Osteocyte (in vitro differentiated cells): Measurements from ENCODE around the gene PRMT1. TPM values are rescaled to one million over a fixed set of nuclear protein-coding genes. Genes with fewer than 3 reads are reported as not detected.
"Not testable (repeated sequence)": the region's sequence is repeated elsewhere in the genome, so short reads cannot be mapped to it uniquely, and the experiment has no call there.

Experiments
- DNase-seq: peaks from one replicate; pipeline ENCODE4 v3.0.0; 2021; ENCODE audit warnings: mixed read lengths; ENCODE audit not compliant: unreplicated experiment; ENCODE audit errors: extremely low spot score
- H3K27ac Mint-ChIP-seq: one replicate; pipeline ENCODE4 v1.8.0; 2021; ENCODE audit warnings: mild to moderate bottlenecking, mixed read lengths; ENCODE audit not compliant: unreplicated experiment
- H3K27me3 Mint-ChIP-seq: one replicate; pipeline ENCODE4 v1.8.0; 2021; ENCODE audit warnings: mixed read lengths; ENCODE audit not compliant: unreplicated experiment
- H3K36me3 Mint-ChIP-seq: one replicate; pipeline ENCODE4 v1.8.0; 2021; ENCODE audit warnings: mixed read lengths; ENCODE audit not compliant: unreplicated experiment
- H3K4me1 Mint-ChIP-seq: one replicate; pipeline ENCODE4 v1.8.0; 2021; ENCODE audit warnings: mixed read lengths; ENCODE audit not compliant: unreplicated experiment
- H3K4me3 Mint-ChIP-seq: one replicate; pipeline ENCODE4 v1.8.0; 2021; ENCODE audit warnings: mild to moderate bottlenecking, moderate library complexity, mixed read lengths; ENCODE audit not compliant: unreplicated experiment
- H3K9me3 Mint-ChIP-seq: one replicate; pipeline ENCODE4 v1.8.0; 2021; ENCODE audit warnings: mixed read lengths; ENCODE audit not compliant: unreplicated experiment
- long read RNA-seq: library from polyadenylated mRNA; unstranded; transcript quantifications from one replicate; pipeline ENCODE4 v2.0.0, GENCODE V29; 2021
- total RNA-seq: library from RNA; stranded (reverse); gene quantifications from 2 replicates; pipeline ENCODE4 v1.2.1, GENCODE V29; 2021
- TF ChIP-seq, protein P1 (sequence below): fragments of 200-600 bp; sonication (generic); IDR thresholded peaks from 2 replicates; pipeline ENCODE4 v1.5.0; 2021; ENCODE audit warnings: antibody characterized with exemption, mild to moderate bottlenecking, moderate library complexity

Gene PRMT1
- total RNA-seq: 121 and 126 TPM in 2 replicates
- long read RNA-seq, transcript PRMT1-201 (10 exons, 1,393 nt): major isoform, 49 of 64 reads
- long read RNA-seq, transcript PRMT1-202 (11 exons, 1,327 nt): minor isoform, 10 of 64 reads
- long read RNA-seq, partial matches to known transcripts: 2 of 64 reads
- long read RNA-seq, other reads (novel, unspliced or antisense): 3 of 64 reads

DNA sequence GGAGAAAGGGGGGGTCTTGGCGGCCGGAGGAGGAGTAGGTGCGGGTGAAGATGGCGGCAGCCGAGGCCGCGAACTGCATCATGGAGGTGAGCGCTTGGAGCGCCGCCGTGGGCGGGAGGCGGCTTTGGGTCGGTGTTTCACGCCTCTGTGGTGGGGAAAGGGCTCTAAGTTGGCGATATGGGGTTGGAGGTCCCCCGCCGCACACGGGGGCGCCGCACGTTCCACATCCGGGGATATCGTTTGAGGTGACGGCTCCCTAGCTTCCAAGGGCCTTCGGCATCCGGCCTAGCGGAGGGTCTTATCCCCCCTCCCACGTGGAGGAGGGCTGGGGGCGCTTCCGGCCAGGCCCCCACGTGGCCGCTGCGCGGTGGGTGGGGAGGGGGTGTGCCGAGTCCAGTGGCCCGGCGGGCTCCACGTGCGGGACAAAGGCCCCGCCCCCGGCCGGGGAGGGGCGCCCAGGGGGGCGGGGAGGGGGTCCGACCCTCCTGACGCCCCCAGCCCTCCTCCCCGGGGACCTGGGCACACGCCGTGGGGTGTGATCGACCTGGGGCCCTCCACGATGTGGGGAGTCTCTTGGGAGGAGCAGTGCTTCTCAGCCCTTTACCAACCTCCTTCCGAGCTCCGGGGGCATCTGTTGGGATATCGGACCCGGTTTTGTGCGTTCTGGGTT, at the start of gene PRMT1:
PRMT1 (plus strand) TSS at position 41 of the 670 bp plus-strand sequence; CDS start at position 51, 10 bp downstream.
- H3K36me3 Mint-ChIP-seq: peaks cover under 1% of the 10 kb centered on the region
- no peak for DNase-seq
- peaks cover 32% of the 10 kb centered on the region for H3K4me1 Mint-ChIP-seq
- H3K4me3 Mint-ChIP-seq: peak within 1 kb of the TSS; percentile 99
- peak within 1 kb of the TSS; percentile 99 for H3K27ac Mint-ChIP-seq
- TF ChIP-seq, protein P1, sequence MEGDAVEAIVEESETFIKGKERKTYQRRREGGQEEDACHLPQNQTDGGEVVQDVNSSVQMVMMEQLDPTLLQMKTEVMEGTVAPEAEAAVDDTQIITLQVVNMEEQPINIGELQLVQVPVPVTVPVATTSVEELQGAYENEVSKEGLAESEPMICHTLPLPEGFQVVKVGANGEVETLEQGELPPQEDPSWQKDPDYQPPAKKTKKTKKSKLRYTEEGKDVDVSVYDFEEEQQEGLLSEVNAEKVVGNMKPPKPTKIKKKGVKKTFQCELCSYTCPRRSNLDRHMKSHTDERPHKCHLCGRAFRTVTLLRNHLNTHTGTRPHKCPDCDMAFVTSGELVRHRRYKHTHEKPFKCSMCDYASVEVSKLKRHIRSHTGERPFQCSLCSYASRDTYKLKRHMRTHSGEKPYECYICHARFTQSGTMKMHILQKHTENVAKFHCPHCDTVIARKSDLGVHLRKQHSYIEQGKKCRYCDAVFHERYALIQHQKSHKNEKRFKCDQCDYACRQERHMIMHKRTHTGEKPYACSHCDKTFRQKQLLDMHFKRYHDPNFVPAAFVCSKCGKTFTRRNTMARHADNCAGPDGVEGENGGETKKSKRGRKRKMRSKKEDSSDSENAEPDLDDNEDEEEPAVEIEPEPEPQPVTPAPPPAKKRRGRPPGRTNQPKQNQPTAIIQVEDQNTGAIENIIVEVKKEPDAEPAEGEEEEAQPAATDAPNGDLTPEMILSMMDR: no peak
- H3K9me3 Mint-ChIP-seq: no peaks in the 10 kb centered on the region
- H3K27me3 Mint-ChIP-seq: no peaks in the 10 kb centered on the region

DNA sequence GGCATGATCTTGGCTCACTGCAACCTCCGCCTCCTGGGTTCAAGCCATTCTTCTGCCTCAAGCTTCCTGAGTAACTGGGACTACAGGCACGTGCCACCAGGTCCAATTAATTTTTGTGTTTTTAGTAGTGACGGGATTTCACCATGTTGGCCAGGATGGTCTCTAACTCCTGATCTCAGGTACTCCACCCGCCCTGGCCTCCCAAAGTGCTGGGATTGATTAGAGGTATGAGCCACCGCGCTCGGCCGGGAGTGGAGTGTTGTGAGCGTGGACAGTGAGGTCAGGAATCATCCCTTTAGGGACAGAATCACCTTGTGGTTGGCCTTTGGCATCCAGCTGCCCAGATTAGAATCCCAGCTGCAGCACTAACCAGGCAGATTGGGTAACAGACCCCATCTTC, 47.4 kb upstream of the PRMT1 start:
- no peak overlapping the region for H3K4me3 Mint-ChIP-seq
- H3K27ac Mint-ChIP-seq: peak overlapping the region; percentile 35
- H3K36me3 Mint-ChIP-seq: peaks cover 5% of the 10 kb centered on the region
- TF ChIP-seq, protein P1: no peak
- H3K9me3 Mint-ChIP-seq: no peaks in the 10 kb centered on the region
- no peak for DNase-seq
- H3K27me3 Mint-ChIP-seq: no peaks in the 10 kb centered on the region
- peaks cover 13% of the 10 kb centered on the region for H3K4me1 Mint-ChIP-seq

DNA sequence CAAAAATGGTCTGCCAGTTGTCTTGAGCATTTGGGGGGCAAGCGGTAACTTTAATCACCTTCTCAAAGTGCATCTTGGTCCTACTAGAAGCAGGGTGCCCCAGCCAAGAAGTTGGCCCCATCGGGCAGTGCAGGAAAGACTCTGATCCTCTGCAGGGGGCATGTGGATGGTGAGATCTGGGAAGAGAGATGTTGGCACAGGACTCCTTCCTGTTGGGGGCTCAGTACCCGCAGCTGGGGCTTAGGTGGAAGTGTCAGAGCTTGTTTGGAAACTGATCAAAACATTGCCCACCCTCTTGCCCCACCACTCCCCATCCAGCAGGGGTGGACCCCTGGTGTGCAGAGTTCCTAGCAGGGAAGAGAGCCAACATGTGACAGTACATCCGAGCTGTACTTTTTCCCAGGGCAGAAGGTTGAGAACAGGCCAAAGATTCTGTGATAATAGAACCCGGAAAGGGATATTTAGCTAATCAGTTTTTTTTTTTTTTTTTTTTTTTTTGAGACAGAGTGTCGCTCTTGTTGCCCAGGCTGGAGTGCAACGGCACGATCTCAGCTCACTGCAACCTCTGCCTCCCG, 46.0 kb upstream of the PRMT1 start:
- TF ChIP-seq, protein P1: no peak
- H3K27ac Mint-ChIP-seq: peak overlapping the region; percentile 78
- H3K36me3 Mint-ChIP-seq: peaks cover 6% of the 10 kb centered on the region
- no peak for DNase-seq
- H3K9me3 Mint-ChIP-seq: no peaks in the 10 kb centered on the region
- H3K4me1 Mint-ChIP-seq: peaks cover 25% of the 10 kb centered on the region
- no peaks in the 10 kb centered on the region for H3K27me3 Mint-ChIP-seq
- no peak overlapping the region for H3K4me3 Mint-ChIP-seq

DNA sequence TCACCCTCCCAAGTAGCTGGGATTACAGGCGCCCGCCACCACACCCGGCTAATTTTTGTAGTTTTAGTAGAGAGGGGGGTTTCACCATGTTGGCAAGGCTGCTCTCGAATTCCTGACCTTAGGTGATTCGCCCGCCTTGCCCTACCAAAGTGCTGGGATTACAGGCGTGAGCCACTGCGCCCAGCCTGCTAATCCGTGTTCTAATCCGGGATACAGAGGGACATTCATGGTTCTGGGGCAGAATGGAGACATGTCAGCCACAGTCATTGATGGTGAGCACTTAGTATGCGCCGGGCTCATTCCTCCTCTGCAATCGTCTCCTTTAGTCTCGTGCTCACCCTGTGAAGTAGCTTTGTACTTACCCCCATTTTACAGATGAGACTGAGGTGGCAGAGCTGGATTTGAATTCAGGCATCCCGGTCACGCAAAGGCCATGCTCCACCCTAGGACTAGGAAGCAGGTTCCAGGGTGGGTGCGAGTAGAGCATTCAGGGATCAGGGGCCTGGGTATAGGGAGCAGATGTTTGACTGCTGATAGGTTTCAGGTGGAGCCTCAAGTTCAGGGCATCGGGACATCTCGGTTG, 45.4 kb upstream of the PRMT1 start:
- Mint-ChIP-seq H3K4me3 (no peak overlapping the region), H3K4me1 (peaks cover 29% of the 10 kb centered on the region), H3K27me3 (no peaks in the 10 kb centered on the region), H3K36me3 (peaks cover 6% of the 10 kb centered on the region), H3K9me3 (no peaks in the 10 kb centered on the region), H3K27ac (peak overlapping the region; percentile 47)
- DNase-seq: no peak
- TF ChIP-seq, protein P1: no peak

DNA sequence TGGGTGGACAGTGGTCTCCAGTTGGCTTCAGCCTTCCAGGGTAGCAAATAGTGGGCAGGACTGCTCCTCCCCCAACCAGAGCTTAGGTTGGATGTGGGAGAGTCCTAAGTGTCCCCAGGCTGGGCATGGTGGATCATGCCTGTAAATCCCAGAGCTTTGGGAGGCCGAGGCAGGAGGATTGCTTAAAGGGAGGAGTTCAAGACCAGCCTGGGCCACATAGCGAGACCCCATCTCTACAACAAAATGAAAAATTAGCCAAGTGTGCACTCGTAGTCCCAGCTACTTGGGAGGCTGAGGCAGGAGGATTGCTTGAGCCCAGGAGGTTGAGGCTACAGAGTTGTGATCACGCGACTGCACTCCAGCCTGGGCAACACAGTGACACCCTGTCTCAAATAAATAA, 44.5 kb upstream of the PRMT1 start:
- no peaks in the 10 kb centered on the region for H3K9me3 Mint-ChIP-seq
- no peaks in the 10 kb centered on the region for H3K27me3 Mint-ChIP-seq
- H3K4me1 Mint-ChIP-seq: peaks cover 32% of the 10 kb centered on the region
- H3K27ac Mint-ChIP-seq: no peak overlapping the region
- H3K4me3 Mint-ChIP-seq: no peak overlapping the region
- TF ChIP-seq, protein P1: no peak
- DNase-seq: no peak
- peaks cover 5% of the 10 kb centered on the region for H3K36me3 Mint-ChIP-seq

DNA sequence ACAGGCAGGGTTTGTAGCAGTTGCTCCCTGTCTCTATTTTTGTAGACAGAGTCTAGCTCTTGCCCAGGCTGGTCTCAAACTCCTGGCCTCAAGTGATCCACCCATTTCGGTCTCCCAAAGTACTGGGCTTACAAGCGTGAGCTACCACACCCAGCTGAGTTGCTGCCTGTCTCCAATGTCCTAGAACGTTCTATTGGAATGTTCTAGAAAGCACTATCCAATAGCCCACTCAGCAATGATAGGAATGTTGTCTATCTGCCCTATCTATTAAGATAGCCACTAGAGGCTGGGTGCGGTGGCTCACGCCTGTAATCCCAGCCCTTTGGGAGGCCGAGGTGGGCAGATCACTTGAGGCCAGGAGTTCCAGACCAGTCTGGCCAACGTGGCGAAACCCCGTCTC, 43.8 kb upstream of the PRMT1 start:
- H3K9me3 Mint-ChIP-seq, H3K4me3 Mint-ChIP-seq, DNase-seq, H3K27ac Mint-ChIP-seq, H3K27me3 Mint-ChIP-seq, H3K36me3 Mint-ChIP-seq: not testable (repeated sequence)
- peaks cover 38% of the 10 kb centered on the region for H3K4me1 Mint-ChIP-seq
